Measurements from ENCODE around the gene USP6NL. TPM values are rescaled to one million over a fixed set of nuclear protein-coding genes. Genes with fewer than 3 reads are reported as not detected.

The USP6NL gene
- polyA plus RNA-seq, 2 donors = 26.8 to 28.3 TPM

GRCh38 chr10:11529276-11529903, 82.1 kb downstream of the USP6NL start:
- 78 to 87% methylated on average over 1 of the region's 1 CpG for WGBS, 2 donors
- Histone ChIP-seq H3K9me3 (ENCODE audit: control insufficient read depth in 2 of 2, insufficient read depth in 1 of 2, low read depth in 1 of 2, low read length in 1 of 2) (no peaks in the 10 kb centered on the region), H3K36me3 (ENCODE audit: control insufficient read depth in 2 of 2, insufficient read depth in 2 of 2, low read length in 1 of 2) (peaks cover 0 to 4% of the 10 kb centered on the region in 2 donors), H3K27ac (ENCODE audit: low read depth in 2 of 2, low read length in 1 of 2) (no peak overlapping the region), H3K4me3 (ENCODE audit: low read depth in 1 of 2, low read length in 2 of 2) (no peak overlapping the region), H3K4me1 (ENCODE audit: control insufficient read depth in 2 of 2, insufficient read depth in 2 of 2, low read length in 1 of 2) (no peaks in the 10 kb centered on the region), H3K27me3 (ENCODE audit: control insufficient read depth in 1 of 2, insufficient read depth in 2 of 2, low read length in 2 of 2) (no peaks in the 10 kb centered on the region)

GRCh38 chr10:11528286-11528685, 83.2 kb downstream of the USP6NL start:
- Histone ChIP-seq H3K36me3 (ENCODE audit: control insufficient read depth in 2 of 2, insufficient read depth in 2 of 2, low read length in 1 of 2) (peaks cover 0 to 4% of the 10 kb centered on the region in 2 donors), H3K4me1 (ENCODE audit: control insufficient read depth in 2 of 2, insufficient read depth in 2 of 2, low read length in 1 of 2) (no peaks in the 10 kb centered on the region), H3K27ac (ENCODE audit: low read depth in 2 of 2, low read length in 1 of 2) (no peak overlapping the region), H3K27me3 (ENCODE audit: control insufficient read depth in 1 of 2, insufficient read depth in 2 of 2, low read length in 2 of 2) (no peaks in the 10 kb centered on the region), H3K4me3 (ENCODE audit: low read depth in 1 of 2, low read length in 2 of 2) (no peak overlapping the region), H3K9me3 (ENCODE audit: control insufficient read depth in 2 of 2, insufficient read depth in 1 of 2, low read depth in 1 of 2, low read length in 1 of 2) (no peaks in the 10 kb centered on the region)
- WGBS, 2 donors = 82 to 92% methylated on average over 3 of the region's 3 CpGs

- H3K27me3 ChIP-seq (ENCODE audit: control insufficient read depth in 1 of 2, insufficient read depth in 2 of 2, low read length in 2 of 2) = no peaks in the 10 kb centered on the region
- no peak overlapping the region for H3K27ac ChIP-seq (ENCODE audit: low read depth in 2 of 2, low read length in 1 of 2)
- H3K4me3 ChIP-seq (ENCODE audit: low read depth in 1 of 2, low read length in 2 of 2) = no peak overlapping the region
- no peaks in the 10 kb centered on the region for H3K9me3 ChIP-seq (ENCODE audit: control insufficient read depth in 2 of 2, insufficient read depth in 1 of 2, low read depth in 1 of 2, low read length in 1 of 2)
- WGBS, 2 donors = 50 to 54% methylated on average over 4 of the region's 4 CpGs
- H3K4me1 ChIP-seq (ENCODE audit: control insufficient read depth in 2 of 2, insufficient read depth in 2 of 2, low read length in 1 of 2) = no peaks in the 10 kb centered on the region
- peaks cover 0 to 4% of the 10 kb centered on the region in 2 donors for H3K36me3 ChIP-seq (ENCODE audit: control insufficient read depth in 2 of 2, insufficient read depth in 2 of 2, low read length in 1 of 2)
Observed at GRCh38 chr10:11527691-11528255, 83.7 kb downstream of the USP6NL start.

- WGBS, 2 donors = 95 to 96% methylated on average over 4 of the region's 4 CpGs
- Histone ChIP-seq H3K36me3 (ENCODE audit: control insufficient read depth in 2 of 2, insufficient read depth in 2 of 2, low read length in 1 of 2) (peaks cover 0 to 4% of the 10 kb centered on the region in 2 donors), H3K27ac (ENCODE audit: low read depth in 2 of 2, low read length in 1 of 2) (no peak overlapping the region), H3K9me3 (ENCODE audit: control insufficient read depth in 2 of 2, insufficient read depth in 1 of 2, low read depth in 1 of 2, low read length in 1 of 2) (no peaks in the 10 kb centered on the region), H3K4me3 (ENCODE audit: low read depth in 1 of 2, low read length in 2 of 2) (no peak overlapping the region), H3K4me1 (ENCODE audit: control insufficient read depth in 2 of 2, insufficient read depth in 2 of 2, low read length in 1 of 2) (no peaks in the 10 kb centered on the region), H3K27me3 (ENCODE audit: control insufficient read depth in 1 of 2, insufficient read depth in 2 of 2, low read length in 2 of 2) (no peaks in the 10 kb centered on the region)
Observed at GRCh38 chr10:11527068-11527467, 84.4 kb downstream of the USP6NL start.

- WGBS, 2 donors = 75 to 76% methylated on average over 6 of the region's 6 CpGs
- Histone ChIP-seq H3K27me3 (ENCODE audit: control insufficient read depth in 1 of 2, insufficient read depth in 2 of 2, low read length in 2 of 2) (no peaks in the 10 kb centered on the region), H3K4me1 (ENCODE audit: control insufficient read depth in 2 of 2, insufficient read depth in 2 of 2, low read length in 1 of 2) (no peaks in the 10 kb centered on the region), H3K4me3 (ENCODE audit: low read depth in 1 of 2, low read length in 2 of 2) (no peak overlapping the region), H3K36me3 (ENCODE audit: control insufficient read depth in 2 of 2, insufficient read depth in 2 of 2, low read length in 1 of 2) (peaks cover 1 to 5% of the 10 kb centered on the region in 2 donors), H3K27ac (ENCODE audit: low read depth in 2 of 2, low read length in 1 of 2) (no peak overlapping the region), H3K9me3 (ENCODE audit: control insufficient read depth in 2 of 2, insufficient read depth in 1 of 2, low read depth in 1 of 2, low read length in 1 of 2) (no peaks in the 10 kb centered on the region)
Observed at GRCh38 chr10:11525503-11525902, 85.9 kb downstream of the USP6NL start.

GRCh38 chr10:11522821-11523245, 88.6 kb downstream of the USP6NL start:
- Histone ChIP-seq H3K27me3 (ENCODE audit: control insufficient read depth in 1 of 2, insufficient read depth in 2 of 2, low read length in 2 of 2) (no peaks in the 10 kb centered on the region), H3K4me1 (ENCODE audit: control insufficient read depth in 2 of 2, insufficient read depth in 2 of 2, low read length in 1 of 2) (no peaks in the 10 kb centered on the region), H3K27ac (ENCODE audit: low read depth in 2 of 2, low read length in 1 of 2) (no peak overlapping the region), H3K9me3 (ENCODE audit: control insufficient read depth in 2 of 2, insufficient read depth in 1 of 2, low read depth in 1 of 2, low read length in 1 of 2) (no peaks in the 10 kb centered on the region), H3K4me3 (ENCODE audit: low read depth in 1 of 2, low read length in 2 of 2) (no peak overlapping the region), H3K36me3 (ENCODE audit: control insufficient read depth in 2 of 2, insufficient read depth in 2 of 2, low read length in 1 of 2) (peaks cover 3 to 7% of the 10 kb centered on the region in 2 donors)
- WGBS, 2 donors = 37 to 42% methylated on average over 4 of the region's 4 CpGs

GRCh38 chr10:11521860-11522259, 89.6 kb downstream of the USP6NL start:
- Histone ChIP-seq H3K27me3 (ENCODE audit: control insufficient read depth in 1 of 2, insufficient read depth in 2 of 2, low read length in 2 of 2) (no peaks in the 10 kb centered on the region), H3K27ac (ENCODE audit: low read depth in 2 of 2, low read length in 1 of 2) (no peak overlapping the region), H3K4me3 (ENCODE audit: low read depth in 1 of 2, low read length in 2 of 2) (no peak overlapping the region), H3K9me3 (ENCODE audit: control insufficient read depth in 2 of 2, insufficient read depth in 1 of 2, low read depth in 1 of 2, low read length in 1 of 2) (no peaks in the 10 kb centered on the region), H3K4me1 (ENCODE audit: control insufficient read depth in 2 of 2, insufficient read depth in 2 of 2, low read length in 1 of 2) (no peaks in the 10 kb centered on the region), H3K36me3 (ENCODE audit: control insufficient read depth in 2 of 2, insufficient read depth in 2 of 2, low read length in 1 of 2) (peaks cover 3 to 7% of the 10 kb centered on the region in 2 donors)

- 88 to 90% methylated on average over 1 of the region's 1 CpG for whole genome bisulfite sequencing, 2 donors
Observed at GRCh38 chr10:11520892-11521291, 90.6 kb downstream of the USP6NL start.

GRCh38 chr10:11517150-11517549, 94.3 kb downstream of the USP6NL start:
- no peaks in the 10 kb centered on the region for H3K27me3 ChIP-seq (ENCODE audit: control insufficient read depth in 1 of 2, insufficient read depth in 2 of 2, low read length in 2 of 2)
- peaks cover 3 to 6% of the 10 kb centered on the region in 2 donors for H3K36me3 ChIP-seq (ENCODE audit: control insufficient read depth in 2 of 2, insufficient read depth in 2 of 2, low read length in 1 of 2)
- no peaks in the 10 kb centered on the region for H3K4me1 ChIP-seq (ENCODE audit: control insufficient read depth in 2 of 2, insufficient read depth in 2 of 2, low read length in 1 of 2)
- H3K9me3 ChIP-seq (ENCODE audit: control insufficient read depth in 2 of 2, insufficient read depth in 1 of 2, low read depth in 1 of 2, low read length in 1 of 2) = no peaks in the 10 kb centered on the region
- no peak overlapping the region for H3K4me3 ChIP-seq (ENCODE audit: low read depth in 1 of 2, low read length in 2 of 2)
- no peak overlapping the region for H3K27ac ChIP-seq (ENCODE audit: low read depth in 2 of 2, low read length in 1 of 2)
- WGBS, 2 donors = 26 to 85% methylated on average over 1 of the region's 1 CpG

More at GRCh38 chr10:11520892-11521291, 90.6 kb downstream of the USP6NL start:
- Histone ChIP-seq H3K27ac (ENCODE audit: low read depth in 2 of 2, low read length in 1 of 2) (no peak overlapping the region), H3K27me3 (ENCODE audit: control insufficient read depth in 1 of 2, insufficient read depth in 2 of 2, low read length in 2 of 2) (no peaks in the 10 kb centered on the region), H3K4me3 (ENCODE audit: low read depth in 1 of 2, low read length in 2 of 2) (no peak overlapping the region), H3K4me1 (ENCODE audit: control insufficient read depth in 2 of 2, insufficient read depth in 2 of 2, low read length in 1 of 2) (no peaks in the 10 kb centered on the region), H3K9me3 (ENCODE audit: control insufficient read depth in 2 of 2, insufficient read depth in 1 of 2, low read depth in 1 of 2, low read length in 1 of 2) (no peaks in the 10 kb centered on the region), H3K36me3 (ENCODE audit: control insufficient read depth in 2 of 2, insufficient read depth in 2 of 2, low read length in 1 of 2) (peaks cover 3 to 5% of the 10 kb centered on the region in 2 donors)

- H3K9me3 ChIP-seq (ENCODE audit: control insufficient read depth in 2 of 2, insufficient read depth in 1 of 2, low read depth in 1 of 2, low read length in 1 of 2) = no peaks in the 10 kb centered on the region
- 76 to 86% methylated on average over 2 of the region's 2 CpGs for WGBS, 2 donors
- H3K4me3 ChIP-seq (ENCODE audit: low read depth in 1 of 2, low read length in 2 of 2) = no peak overlapping the region
Observed at GRCh38 chr10:11516431-11516746, 95.1 kb downstream of the USP6NL start.

More at GRCh38 chr10:11516431-11516746, 95.1 kb downstream of the USP6NL start:
- H3K4me1 ChIP-seq (ENCODE audit: control insufficient read depth in 2 of 2, insufficient read depth in 2 of 2, low read length in 1 of 2) = no peaks in the 10 kb centered on the region
- no peaks in the 10 kb centered on the region for H3K27me3 ChIP-seq (ENCODE audit: control insufficient read depth in 1 of 2, insufficient read depth in 2 of 2, low read length in 2 of 2)
- H3K36me3 ChIP-seq (ENCODE audit: control insufficient read depth in 2 of 2, insufficient read depth in 2 of 2, low read length in 1 of 2) = peaks cover 3 to 6% of the 10 kb centered on the region in 2 donors
- no peak overlapping the region for H3K27ac ChIP-seq (ENCODE audit: low read depth in 2 of 2, low read length in 1 of 2)
